H9 (cell line): Measurements from ENCODE around the gene PLXNA2. TPM values are rescaled to one million over a fixed set of nuclear protein-coding genes. Genes with fewer than 3 reads are reported as not detected.

Source experiments
- DNase-seq: peaks from one replicate; pipeline ENCODE4 v3.0.0-alpha.2; 2017
- H2AFZ ChIP-seq: one replicate; pipeline ENCODE4 v1.6.1; 2013; ENCODE audit warnings: mild to moderate bottlenecking, low read length, control low read depth, moderate library complexity
- H2AK5ac ChIP-seq: 2 replicates; pipeline ENCODE4 v1.6.1; 2013; ENCODE audit warnings: low read length, control low read depth, mixed read lengths; ENCODE audit not compliant: insufficient read length
- H2BK120ac ChIP-seq: one replicate; pipeline ENCODE4 v1.6.1; 2013; ENCODE audit warnings: low read depth, mild to moderate bottlenecking, low read length, control low read depth, inconsistent platforms; ENCODE audit not compliant: poor library complexity, severe bottlenecking
- H2BK12ac ChIP-seq: 2 replicates; pipeline ENCODE4 v1.6.1; 2013; ENCODE audit warnings: low read length, control low read depth, mixed read lengths, low read depth; ENCODE audit not compliant: insufficient read length
- H2BK15ac ChIP-seq: 2 replicates; pipeline ENCODE4 v1.6.1; 2013; ENCODE audit warnings: low read depth, low read length, control low read depth
- H2BK20ac ChIP-seq: one replicate; pipeline ENCODE4 v1.6.1; 2013; ENCODE audit warnings: low read depth, mild to moderate bottlenecking, low read length, control low read depth, inconsistent platforms; ENCODE audit not compliant: poor library complexity, severe bottlenecking
- H2BK5ac ChIP-seq: 2 replicates; pipeline ENCODE4 v1.6.1; 2013; ENCODE audit warnings: low read length, control low read depth, mixed read lengths; ENCODE audit not compliant: insufficient read length
- H3K14ac ChIP-seq: 2 replicates; pipeline ENCODE4 v1.6.1; 2013; ENCODE audit warnings: low read length, control low read depth; ENCODE audit not compliant: insufficient read depth
- H3K18ac ChIP-seq: 2 replicates; pipeline ENCODE4 v1.6.1; 2013; ENCODE audit warnings: low read depth, mild to moderate bottlenecking, mixed read lengths, low read length, control low read depth; ENCODE audit not compliant: insufficient read length
- H3K23ac ChIP-seq: 2 replicates; pipeline ENCODE4 v1.6.1; 2013; ENCODE audit warnings: low read length, control low read depth, mixed read lengths, low read depth; ENCODE audit not compliant: insufficient read length
- H3K23me2 ChIP-seq: 2 replicates; pipeline ENCODE4 v1.6.1; 2013; ENCODE audit warnings: low read depth, mild to moderate bottlenecking, mixed read lengths, low read length, control low read depth; ENCODE audit not compliant: insufficient read length, poor library complexity, severe bottlenecking
- H3K27ac ChIP-seq: 2 replicates; pipeline ENCODE4 v1.5.1; 2013; ENCODE audit warnings: low read length, control low read depth, mixed read lengths, low read depth; ENCODE audit not compliant: insufficient read length
- H3K27me3 ChIP-seq: 2 replicates; pipeline ENCODE4 v1.6.1; 2013; ENCODE audit warnings: low read length, control low read depth, inconsistent platforms; ENCODE audit not compliant: insufficient read depth
- H3K4ac ChIP-seq: 2 replicates; pipeline ENCODE4 v1.6.1; 2013; ENCODE audit warnings: low read depth, mild to moderate bottlenecking, control low read depth, inconsistent platforms, low read length, moderate library complexity
- H3K4me1 ChIP-seq: 2 replicates; pipeline ENCODE4 v1.6.1; 2013; ENCODE audit warnings: low read length, control low read depth, inconsistent platforms; ENCODE audit not compliant: insufficient read depth
- H3K4me2 ChIP-seq: 2 replicates; pipeline ENCODE4 v1.6.1; 2013; ENCODE audit warnings: low read length, control low read depth, mixed read lengths; ENCODE audit not compliant: insufficient read length, insufficient read depth
- H3K56ac ChIP-seq: 2 replicates; pipeline ENCODE4 v1.6.1; 2013; ENCODE audit warnings: low read depth, mild to moderate bottlenecking, mixed read lengths, low read length, control low read depth; ENCODE audit not compliant: insufficient read length
- H3K79me1 ChIP-seq: 2 replicates; pipeline ENCODE4 v1.6.1; 2013; ENCODE audit warnings: low read depth, mild to moderate bottlenecking, moderate library complexity, low read length, control low read depth, inconsistent platforms; ENCODE audit not compliant: insufficient read depth, poor library complexity, severe bottlenecking
- H3K79me2 ChIP-seq: 2 replicates; pipeline ENCODE4 v1.6.1; 2013; ENCODE audit warnings: low read length, control low read depth, inconsistent platforms; ENCODE audit not compliant: insufficient read depth
- H3K9ac ChIP-seq: 2 replicates; pipeline ENCODE4 v1.6.1; 2013; ENCODE audit warnings: low read length, control low read depth, mixed read lengths; ENCODE audit not compliant: insufficient read length; ENCODE audit errors: extremely low read depth
- H3K9me3 ChIP-seq: one replicate; pipeline ENCODE4 v1.6.1; 2013; ENCODE audit warnings: low read depth, low read length, inconsistent platforms; ENCODE audit not compliant: control insufficient read depth
- H3T11ph ChIP-seq: one replicate; pipeline ENCODE4 v1.6.1; 2013; ENCODE audit warnings: mild to moderate bottlenecking, low read length, control low read depth, inconsistent platforms
- H4K20me1 ChIP-seq: one replicate; pipeline ENCODE4 v1.6.1; 2013; ENCODE audit not compliant: control insufficient read depth, insufficient read length, insufficient read depth
- H4K5ac ChIP-seq: 2 replicates; pipeline ENCODE4 v1.6.1; 2013; ENCODE audit warnings: low read depth, mild to moderate bottlenecking, mixed read lengths, low read length, control low read depth; ENCODE audit not compliant: insufficient read length
- H4K8ac ChIP-seq: replicated peaks from 2 replicates; pipeline ENCODE4 v1.6.1; 2013; ENCODE audit warnings: low read length, control low read depth, mixed read lengths, low read depth; ENCODE audit not compliant: insufficient read length
- H4K91ac ChIP-seq: 2 replicates; pipeline ENCODE4 v1.6.1; 2013; ENCODE audit warnings: low read depth, mild to moderate bottlenecking, moderate library complexity, mixed read lengths, low read length, control low read depth; ENCODE audit not compliant: insufficient read length
- H3K27ac Mint-ChIP-seq, 3 experiments: 2 replicates in 2 of 3; 3 replicates in 1 of 3; pipeline ENCODE4 v1.8.0; 2020 to 2021; ENCODE audit warnings: mixed read lengths in 3 of 3, mild to moderate bottlenecking in 1 of 3, moderate library complexity in 1 of 3
- H3K27me3 Mint-ChIP-seq: 2 replicates; pipeline ENCODE4 v1.8.0; 2021; ENCODE audit warnings: low read depth, mild to moderate bottlenecking, moderate library complexity, mixed read lengths
- H3K36me3 Mint-ChIP-seq, 3 experiments: 2 replicates in 2 of 3; 3 replicates in 1 of 3; pipeline ENCODE4 v1.8.0; 2020 to 2021; ENCODE audit warnings: low read depth in 3 of 3, mixed read lengths in 3 of 3; ENCODE audit not compliant: insufficient read depth in 1 of 3
- H3K4me1 Mint-ChIP-seq, 2 experiments: 2 replicates each; pipeline ENCODE4 v1.8.0; 2020; ENCODE audit warnings: mixed read lengths in 2 of 2
- H3K4me3 Mint-ChIP-seq, 2 experiments: 2 replicates in 1 of 2; 3 replicates in 1 of 2; pipeline ENCODE4 v1.8.0; 2020 to 2021; ENCODE audit warnings: mild to moderate bottlenecking in 2 of 2, mixed read lengths in 2 of 2, moderate library complexity in 1 of 2
- H3K9me3 Mint-ChIP-seq, 2 experiments: 2 replicates in 1 of 2; 3 replicates in 1 of 2; pipeline ENCODE4 v1.8.0; 2020; ENCODE audit warnings: mild to moderate bottlenecking in 2 of 2, mixed read lengths in 2 of 2, moderate library complexity in 1 of 2
- WGBS: extraction: QIAGEN DNeasy Blood & Tissue Kit; methylation state at CpG from one replicate; pipeline ENCODE4 v1.1.7; 2013; ENCODE audit warnings: missing lambda C conversion rate, low lambda C conversion rate, mixed read lengths; ENCODE audit not compliant: insufficient read length; ENCODE audit errors: extremely low coverage; 5-methylcytosine and 5-hydroxymethylcytosine counted together
- total RNA-seq: library from RNA; stranded (reverse); gene quantifications from 2 replicates; pipeline ENCODE4 v1.2.1, GENCODE V29; 2021
- TF ChIP-seq, protein P1 (sequence below): fragments of 200-600 bp; sonication (generic); conservative IDR thresholded peaks from 3 replicates; pipeline ENCODE4 v1.8.0; 2021; ENCODE audit warnings: antibody characterized with exemption, mild to moderate bottlenecking

PLXNA2 gene
- total RNA-seq, 1 experiment from 2014 or later: 0.57 TPM

- H2AFZ ChIP-seq: no peak overlapping the region
- no peaks in the 10 kb centered on the region for H3K36me3 Mint-ChIP-seq
- H3K56ac ChIP-seq: no peak overlapping the region
- no peaks in the 10 kb centered on the region for H3K9me3 ChIP-seq
- H4K5ac ChIP-seq: no peak overlapping the region
- no peaks in the 10 kb centered on the region for H3K79me1 ChIP-seq
- H3K14ac ChIP-seq: no peak overlapping the region
- H2BK20ac ChIP-seq: no peak overlapping the region
- TF ChIP-seq, protein P1, sequence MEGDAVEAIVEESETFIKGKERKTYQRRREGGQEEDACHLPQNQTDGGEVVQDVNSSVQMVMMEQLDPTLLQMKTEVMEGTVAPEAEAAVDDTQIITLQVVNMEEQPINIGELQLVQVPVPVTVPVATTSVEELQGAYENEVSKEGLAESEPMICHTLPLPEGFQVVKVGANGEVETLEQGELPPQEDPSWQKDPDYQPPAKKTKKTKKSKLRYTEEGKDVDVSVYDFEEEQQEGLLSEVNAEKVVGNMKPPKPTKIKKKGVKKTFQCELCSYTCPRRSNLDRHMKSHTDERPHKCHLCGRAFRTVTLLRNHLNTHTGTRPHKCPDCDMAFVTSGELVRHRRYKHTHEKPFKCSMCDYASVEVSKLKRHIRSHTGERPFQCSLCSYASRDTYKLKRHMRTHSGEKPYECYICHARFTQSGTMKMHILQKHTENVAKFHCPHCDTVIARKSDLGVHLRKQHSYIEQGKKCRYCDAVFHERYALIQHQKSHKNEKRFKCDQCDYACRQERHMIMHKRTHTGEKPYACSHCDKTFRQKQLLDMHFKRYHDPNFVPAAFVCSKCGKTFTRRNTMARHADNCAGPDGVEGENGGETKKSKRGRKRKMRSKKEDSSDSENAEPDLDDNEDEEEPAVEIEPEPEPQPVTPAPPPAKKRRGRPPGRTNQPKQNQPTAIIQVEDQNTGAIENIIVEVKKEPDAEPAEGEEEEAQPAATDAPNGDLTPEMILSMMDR: no peak
- no peaks in the 10 kb centered on the region for H3K9me3 Mint-ChIP-seq
- H2BK120ac ChIP-seq: no peak overlapping the region
- no peaks in the 10 kb centered on the region; the same call in 1 of the 2 replicates for H3K4me1 ChIP-seq
- H3K23ac ChIP-seq: no peak overlapping the region
- H3T11ph ChIP-seq: no peak overlapping the region
- no peak overlapping the region for H4K91ac ChIP-seq
- no peak overlapping the region for H3K27ac ChIP-seq
- H3K4me1 Mint-ChIP-seq: peaks cover 13 to 26% of the 10 kb centered on the region in 2 experiments
- no peak overlapping the region for H4K8ac ChIP-seq
- no peaks in the 10 kb centered on the region for H3K23me2 ChIP-seq
- no peaks in the 10 kb centered on the region for H3K79me2 ChIP-seq
- H2BK5ac ChIP-seq: no peak overlapping the region
- DNase-seq: no peak
- peak overlapping the region in 1 of 3 experiments; percentile 25; a peak in 2 of 7 replicates for H3K27ac Mint-ChIP-seq
- no peak overlapping the region for H3K9ac ChIP-seq
- WGBS: no CpG with 5 or more reads among the region's 4 CpGs
- H2AK5ac ChIP-seq: no peak overlapping the region
- no peaks in the 10 kb centered on the region for H3K27me3 ChIP-seq
- H3K27me3 Mint-ChIP-seq: no peaks in the 10 kb centered on the region; the same call in 1 of the 2 replicates
- no peak overlapping the region for H3K4ac ChIP-seq
- H3K18ac ChIP-seq: no peak overlapping the region
- no peak overlapping the region for H3K4me2 ChIP-seq
- H2BK15ac ChIP-seq: no peak overlapping the region
- H4K20me1 ChIP-seq: no peaks in the 10 kb centered on the region
- no peak overlapping the region for H3K4me3 Mint-ChIP-seq
- no peak overlapping the region for H2BK12ac ChIP-seq
Observed at GRCh38 chr1:208048904-208049303, 195.3 kb downstream of the PLXNA2 start.
